HG03342 (cell line): ENCODE data around the gene IRS2.
A peak's percentile ranks its signal among the peaks of the same experiment; 100 is the strongest.

Experiments
- ATAC-seq: cut with Tn5 transposase; IDR thresholded peaks from one replicate; pipeline ENCODE4 v1.9.1; 2021; ENCODE audit warnings: mild to moderate bottlenecking, moderate library complexity; ENCODE audit not compliant: unreplicated experiment

IRS2 gene

DNA sequence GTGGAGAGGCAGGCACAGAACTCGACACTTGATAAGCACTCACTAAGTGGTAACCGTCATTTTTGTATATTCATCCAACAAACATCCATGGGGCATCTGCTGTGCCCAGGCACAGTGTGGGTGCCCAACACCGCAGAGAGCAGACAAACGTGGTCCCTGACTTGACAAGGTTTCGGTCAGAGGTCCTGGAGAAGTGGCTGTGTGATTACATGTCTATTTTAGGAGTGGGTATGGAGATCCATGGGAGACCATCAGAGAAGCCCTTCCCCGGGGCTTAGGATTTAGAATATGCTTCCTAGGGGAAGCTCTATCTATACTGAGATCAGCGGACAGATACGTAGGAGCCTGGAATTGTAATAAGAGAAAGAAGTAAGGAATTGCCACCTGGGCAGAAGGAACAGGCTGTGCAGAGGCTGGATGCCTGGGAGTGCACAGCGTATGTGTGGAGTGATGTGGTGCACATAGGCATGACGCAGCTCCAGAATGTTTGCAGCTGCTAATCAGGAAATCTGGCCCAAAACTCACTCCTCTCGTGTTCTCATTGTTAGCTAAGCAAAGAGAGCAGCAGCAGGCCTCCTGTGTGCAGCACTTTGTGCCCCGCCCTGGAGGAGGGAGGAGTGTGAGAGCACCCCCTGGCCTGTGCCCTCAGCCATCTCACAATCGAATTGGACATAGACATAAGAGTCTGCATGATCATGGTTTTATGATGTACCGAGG is 23.0 kb upstream of the IRS2 start:
- ATAC-seq: no peak

DNA sequence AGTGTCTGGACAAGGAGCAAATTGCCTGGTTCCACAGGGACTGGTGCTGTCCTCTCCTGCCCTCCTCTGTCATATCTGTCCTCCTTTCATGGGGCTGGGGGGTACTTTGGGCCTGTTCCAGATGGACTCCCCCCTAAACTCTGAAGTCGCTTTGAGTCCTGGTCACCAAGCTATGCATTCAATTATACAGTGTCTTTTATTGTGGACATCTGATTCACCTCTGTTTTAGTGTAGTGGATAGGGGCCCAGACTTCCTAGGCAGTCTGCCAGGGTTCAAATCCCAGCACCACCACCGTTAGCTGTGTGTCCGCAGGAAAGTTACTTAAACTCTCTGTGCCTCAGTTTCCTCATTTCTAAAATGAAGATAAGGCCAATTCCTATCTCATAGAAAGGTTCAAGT is 21.0 kb upstream of the IRS2 start:
- ATAC-seq: no peak

DNA sequence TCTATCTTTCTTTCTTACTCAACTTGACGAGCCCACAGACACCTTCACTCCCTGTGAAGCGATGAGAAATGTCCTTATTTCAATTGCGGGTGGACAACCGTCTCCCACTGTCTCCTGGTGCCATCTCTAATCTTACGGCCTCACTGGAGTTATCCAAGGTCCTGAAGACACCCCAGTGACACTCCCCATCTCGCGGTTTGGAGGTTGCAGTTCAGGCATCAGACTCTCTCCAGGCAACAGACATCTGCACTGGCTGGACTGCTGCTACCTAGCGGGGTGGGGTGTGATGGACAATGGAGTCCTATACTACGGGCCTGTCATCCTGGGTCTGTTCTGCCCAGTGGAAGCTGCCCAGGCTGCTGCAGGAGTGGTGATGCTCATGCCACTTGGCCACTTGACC is 18.3 kb upstream of the IRS2 start:
- no peak for ATAC-seq

DNA sequence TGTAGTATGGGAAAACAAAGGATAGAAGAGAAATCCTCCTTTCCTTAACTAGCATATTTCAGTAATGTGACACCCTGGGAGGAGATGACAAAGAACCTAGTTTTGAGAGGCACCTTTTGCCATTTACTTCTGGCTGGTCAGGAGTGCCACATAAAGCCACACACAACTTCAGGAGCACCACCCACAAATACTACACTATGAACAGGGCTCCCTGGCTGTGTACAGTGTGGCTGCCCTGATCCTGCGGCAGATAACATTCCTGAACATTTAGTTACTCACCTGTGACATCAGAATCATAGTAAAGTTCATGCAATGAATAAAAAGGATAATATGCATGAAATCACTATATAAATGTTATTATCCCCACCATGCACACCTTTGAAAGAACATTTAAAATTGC is 17.4 kb upstream of the IRS2 start:
- ATAC-seq: no peak

DNA sequence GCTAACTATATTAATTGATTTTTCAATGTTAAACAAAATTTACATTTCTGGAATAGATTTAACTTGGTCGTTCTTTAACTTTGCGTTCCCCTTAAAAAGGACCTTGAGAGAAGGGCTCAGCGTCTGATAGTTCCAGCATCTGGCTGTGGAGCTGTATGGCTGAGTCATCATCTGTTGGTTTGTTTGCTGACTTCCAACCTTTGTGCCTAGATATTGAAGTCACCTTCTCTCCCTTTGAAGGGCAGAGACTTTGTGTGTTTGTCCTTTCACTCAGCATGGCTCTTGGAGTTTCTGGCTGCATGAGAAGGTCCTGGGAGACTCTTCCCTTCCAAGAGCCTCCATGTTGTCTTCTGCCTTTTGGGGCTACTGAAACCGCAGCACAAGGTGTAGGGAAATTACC is 16.6 kb upstream of the IRS2 start:
- ATAC-seq: no peak

DNA sequence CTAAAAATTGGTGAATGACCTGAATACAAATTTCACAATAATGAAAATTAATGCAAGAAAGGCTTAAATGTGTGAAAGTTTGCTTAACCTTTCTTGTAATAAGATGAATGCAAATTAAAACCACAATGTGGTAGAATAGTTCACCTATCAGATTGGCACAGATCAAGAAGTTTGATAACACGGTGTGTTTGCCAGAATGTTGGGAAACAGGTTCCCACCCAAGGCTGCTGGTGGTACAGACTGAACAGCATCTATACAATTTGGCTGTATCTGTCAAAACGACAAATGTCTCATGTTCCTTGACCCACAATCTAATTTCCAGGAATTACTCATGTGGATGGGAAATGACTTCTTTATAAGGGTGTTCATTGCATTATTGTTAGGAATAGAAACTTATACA is 8.6 kb upstream of the IRS2 start:
- no peak for ATAC-seq

DNA sequence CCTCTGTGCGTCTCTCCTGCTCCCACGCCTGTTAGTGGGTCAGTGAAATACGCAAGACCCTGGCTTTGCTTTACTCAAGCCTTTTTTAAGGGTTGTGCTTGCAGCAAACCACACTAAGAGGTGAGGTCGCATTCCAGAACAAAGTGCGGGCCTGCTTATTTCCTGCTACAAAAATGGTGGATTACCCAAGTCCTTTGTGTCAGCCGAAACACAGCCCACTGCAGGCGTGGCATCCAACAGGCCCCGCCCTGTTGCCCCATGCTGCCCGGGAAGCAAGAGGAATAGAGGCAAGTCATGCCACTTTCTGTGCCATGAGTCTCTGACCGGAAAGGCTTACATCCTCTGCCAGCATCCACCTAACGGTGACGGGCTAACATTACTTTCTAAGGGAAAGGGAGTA is 7.7 kb upstream of the IRS2 start:
- no peak for ATAC-seq

DNA sequence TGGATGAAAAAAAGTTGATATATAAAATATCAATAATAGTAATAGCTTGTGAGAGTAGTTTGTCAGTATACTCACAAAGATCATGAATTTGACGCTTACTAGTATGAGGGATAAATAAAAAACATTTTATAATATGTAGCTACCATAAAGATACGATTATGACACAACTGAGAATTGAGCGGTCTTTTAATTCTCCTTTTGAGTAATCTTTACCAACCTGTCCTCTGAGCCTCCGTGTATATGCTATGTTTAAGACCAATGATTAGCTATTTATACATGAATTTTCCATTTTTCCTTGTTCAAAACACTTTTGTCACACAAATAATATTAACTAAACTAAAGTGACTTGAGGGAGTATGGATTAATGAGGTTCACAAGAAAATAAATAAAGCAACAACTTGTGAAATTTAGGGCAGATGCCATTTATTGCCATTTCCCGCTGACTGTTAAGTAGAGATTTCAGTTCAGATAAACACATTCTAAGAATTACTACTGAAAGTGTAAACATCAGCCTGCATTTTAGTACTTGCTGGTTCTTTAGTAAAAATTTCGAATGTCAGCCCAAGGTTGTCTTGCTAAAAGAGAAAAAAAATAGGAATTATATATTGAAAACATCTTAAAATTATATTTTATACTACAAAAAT is 6.2 kb upstream of the IRS2 start:
- ATAC-seq: no peak

DNA sequence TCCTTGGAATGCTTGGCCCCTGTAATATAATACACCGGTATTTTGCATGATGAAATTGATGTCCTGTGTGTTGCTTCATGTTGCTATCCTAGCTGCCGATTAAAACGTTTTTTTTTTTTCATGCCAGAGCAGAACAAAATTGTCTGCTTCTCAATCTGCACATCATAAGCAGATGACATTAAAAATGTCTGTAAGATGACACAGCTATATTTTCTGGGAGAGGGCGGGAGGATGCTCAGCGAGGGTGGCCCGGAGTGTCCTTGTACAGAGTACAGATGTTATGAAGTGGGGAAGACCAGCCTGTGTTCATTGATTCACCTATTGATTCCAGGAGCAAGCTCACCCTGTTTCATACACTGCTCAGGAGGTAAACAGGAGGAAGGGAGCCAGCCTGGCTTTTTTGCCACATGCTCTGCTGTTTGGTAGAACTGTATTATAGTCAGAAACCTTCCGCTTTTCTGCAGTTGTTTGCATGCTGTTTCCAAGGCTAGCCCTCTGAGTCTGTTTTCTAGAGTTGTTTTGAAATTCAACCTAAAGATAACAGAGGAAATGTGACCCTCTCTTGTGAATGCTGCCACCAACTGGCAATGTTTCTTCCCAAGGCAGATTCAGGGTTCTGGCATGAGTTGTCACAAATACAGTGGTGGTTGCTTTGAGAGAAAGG is 4.7 kb upstream of the IRS2 start:
- no peak for ATAC-seq

DNA sequence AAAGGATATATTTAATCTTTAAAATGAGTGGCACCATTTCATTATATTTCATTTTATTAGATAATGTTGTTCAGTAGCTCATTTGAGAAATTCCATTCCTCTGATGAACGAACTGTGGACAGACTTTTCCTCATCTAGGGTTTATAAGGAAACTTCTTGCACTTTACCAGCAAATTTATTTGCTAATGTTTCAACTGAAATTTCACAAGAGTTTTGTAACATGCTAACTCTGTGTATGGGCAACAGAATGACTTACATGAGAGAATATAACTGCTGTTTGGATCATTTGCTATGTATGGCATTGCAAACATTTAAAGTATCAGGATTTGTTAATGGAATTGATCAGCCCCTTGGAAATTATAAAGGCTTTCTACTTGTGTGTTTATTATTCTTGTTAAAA is 3.7 kb upstream of the IRS2 start:
- no peak for ATAC-seq

DNA sequence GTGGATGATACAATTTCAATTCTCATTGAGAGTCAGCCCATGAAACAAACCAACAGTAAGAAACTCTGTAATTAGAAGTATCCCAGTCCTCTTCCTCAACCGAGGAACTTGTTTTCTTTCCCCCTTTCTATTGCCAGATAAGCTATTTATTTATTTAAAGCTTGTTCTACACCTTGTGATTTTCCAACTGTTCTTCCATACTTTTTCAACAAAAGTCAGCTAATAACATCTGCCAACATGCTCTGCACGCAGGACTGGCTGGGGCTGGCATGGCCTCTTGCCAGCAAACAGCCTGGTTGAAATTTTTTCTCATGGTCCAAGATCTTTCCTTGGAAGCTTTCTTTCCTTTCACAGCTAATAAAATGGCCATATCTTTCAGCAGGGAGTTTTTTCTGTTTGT is 2.9 kb upstream of the IRS2 start:
- no peak for ATAC-seq

DNA sequence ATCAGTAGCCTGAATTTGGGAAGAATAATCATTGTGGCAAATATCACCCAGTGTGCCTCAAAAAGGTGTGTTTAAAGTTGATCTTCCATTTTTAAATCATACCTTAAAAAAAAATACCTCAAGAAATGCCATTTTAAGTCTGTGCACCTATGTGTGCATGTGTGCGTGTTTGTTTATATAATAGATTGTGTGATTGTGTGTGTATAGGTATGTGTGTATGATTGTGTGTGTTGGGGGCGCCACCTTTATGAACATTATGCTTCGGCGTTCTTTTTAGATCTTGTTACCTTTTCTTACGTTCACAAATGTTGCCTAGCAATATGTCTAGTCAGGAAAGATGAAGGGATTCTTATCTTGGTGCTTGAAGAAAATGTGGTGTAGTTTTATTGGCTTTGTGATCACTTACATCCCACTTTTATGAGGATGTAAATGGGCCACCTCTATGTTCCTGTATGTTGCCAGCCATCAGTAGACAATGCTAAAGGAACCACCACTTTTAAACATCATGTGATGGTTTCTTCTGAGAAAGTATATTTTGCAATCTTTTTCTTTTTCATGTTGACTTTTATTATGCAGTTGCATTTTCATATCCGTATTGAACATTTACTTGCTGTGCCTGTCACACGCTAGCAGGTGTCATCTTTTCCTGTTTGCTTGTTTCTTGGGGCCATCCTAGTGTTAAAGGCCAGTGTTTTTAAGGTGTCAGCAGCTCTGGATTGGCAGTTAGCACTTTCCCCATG is 2.2 kb upstream of the IRS2 start:
- no peak for ATAC-seq

DNA sequence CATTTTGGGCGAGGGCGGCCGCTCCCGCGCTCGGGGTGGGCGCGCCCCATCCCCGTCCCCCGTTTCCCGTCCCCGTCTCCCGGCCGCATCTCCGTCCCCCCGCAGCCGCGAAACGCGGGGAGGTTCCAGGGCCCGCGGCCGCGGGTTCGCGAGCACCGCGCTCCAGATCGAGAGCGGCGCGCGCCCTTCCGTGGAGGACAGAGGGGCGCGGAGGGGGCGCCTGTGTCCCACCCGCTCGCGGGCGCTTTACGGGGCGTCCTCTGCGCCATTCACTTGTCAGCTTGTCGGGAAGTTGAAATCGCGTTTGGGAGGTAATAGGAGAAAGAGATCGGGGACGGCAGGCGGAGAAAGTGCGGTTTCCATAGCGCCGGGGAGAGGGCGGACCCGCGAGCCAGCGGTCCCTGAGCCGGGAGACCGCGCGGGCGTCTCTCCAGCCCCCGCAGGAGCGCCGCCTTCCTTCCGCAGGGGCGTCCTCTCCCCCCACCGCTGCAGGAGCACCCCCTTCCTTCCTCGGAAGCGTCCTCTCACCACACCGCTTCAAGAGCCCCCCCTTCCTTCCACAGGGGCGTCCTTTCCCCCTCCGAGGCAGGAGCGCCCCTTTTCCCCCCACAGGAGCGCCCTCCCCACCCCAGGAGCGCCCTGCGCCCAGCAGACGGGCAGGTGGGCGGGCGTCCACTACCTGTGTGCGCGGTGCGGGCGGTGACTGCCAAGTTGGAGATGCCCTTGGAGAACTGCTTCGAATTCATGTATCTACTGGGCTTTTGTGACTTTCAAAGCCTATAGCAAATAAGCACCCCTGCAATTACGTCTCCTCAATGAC is 962 bp upstream of the IRS2 start:
- peak; percentile 4 for ATAC-seq

DNA sequence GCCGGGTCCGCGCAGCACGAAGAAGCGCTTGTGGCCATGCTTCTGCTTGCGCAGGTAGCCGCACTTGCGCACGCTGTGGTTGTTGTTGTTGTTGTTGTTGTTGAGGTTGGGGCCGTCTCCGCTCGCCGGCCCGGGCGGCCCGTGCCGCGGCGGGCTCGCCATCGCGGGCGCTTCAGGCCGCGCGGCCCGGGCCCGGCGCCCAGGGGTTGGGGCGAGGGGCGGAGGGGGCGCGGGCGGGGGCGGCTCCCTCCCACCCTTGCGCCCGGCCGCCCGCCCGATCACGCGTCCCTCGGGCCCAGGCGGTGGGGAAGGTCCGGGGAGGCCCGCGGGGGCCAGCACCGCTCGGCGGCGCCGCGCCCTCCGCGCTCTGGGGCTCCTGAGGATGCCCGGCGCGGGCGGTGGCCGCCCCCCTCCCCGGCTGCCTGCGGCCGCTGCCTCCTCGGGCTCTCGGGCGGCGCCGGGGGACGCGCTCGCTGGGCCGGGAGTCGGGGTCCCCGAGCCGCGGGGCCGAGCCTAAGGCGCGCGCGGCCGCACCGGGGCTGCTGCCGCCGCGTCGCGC is 412 bp downstream of the IRS2 start:
- peak; percentile 1 for ATAC-seq

DNA sequence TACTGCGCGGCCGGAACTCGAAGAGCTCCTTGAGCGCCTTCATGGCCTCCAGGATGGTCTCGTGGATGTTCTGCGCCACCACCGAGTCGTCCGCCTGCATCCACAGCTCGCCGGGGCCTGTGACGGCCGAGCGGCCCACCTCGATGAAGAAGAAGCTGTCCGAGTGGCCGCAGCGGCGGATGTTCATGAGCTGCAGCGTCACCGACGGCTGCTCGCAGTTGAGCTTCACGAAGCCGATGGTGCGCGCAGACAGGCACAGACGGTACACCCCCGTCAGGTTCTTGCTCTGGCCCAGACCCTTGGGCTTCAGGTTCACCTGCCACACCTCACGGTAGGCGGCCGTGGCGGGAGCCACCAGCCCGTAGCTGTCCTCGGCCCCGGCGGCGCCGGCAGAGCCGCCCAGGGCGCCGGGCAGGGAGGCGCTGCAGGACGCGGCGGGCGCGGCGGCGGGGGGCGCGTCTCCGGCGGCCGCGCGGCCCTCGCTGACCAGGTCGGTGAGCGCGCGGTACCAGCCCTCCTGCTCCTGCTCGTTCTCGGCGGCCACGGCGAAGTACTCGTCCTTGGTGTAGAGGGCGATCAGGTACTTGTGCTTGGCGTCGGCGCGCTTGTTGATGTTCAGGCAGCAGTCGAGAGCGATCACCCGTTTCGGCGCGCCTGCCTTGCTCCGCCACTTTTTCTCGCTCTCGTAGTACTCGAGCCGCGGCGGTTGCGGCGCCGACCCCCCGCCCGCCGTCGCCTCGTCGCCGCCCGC is 1.1 kb downstream of the IRS2 start:
- peak; percentile 7 for ATAC-seq

DNA sequence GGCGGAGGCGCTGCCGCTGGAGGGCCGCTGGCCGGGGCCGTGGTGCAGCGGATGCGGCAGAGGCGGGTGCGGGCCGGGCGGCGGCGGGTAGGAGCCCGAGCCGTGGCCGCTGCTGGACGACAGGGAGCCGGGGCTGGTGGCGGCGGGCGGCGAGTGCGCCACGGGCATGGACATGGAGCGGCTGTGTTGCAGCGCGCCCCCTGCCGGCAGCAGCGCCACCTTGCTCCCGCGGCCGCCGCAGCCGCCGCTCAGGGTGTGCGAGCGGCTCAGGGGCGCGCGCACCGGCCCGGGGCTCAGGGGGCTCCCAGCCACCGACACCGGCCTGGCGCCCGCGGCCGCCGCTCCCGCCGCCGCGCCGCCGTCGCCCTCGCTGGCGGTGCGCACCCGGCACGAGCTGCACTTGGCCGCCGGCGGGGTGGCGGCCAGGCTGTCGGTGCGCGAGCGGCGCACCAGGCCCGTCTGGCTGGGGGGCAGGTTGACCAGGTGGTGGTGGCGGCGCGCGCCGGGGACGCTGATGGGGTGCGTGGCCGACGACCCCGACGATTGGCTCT is 1.7 kb downstream of the IRS2 start:
- peak; percentile 25 for ATAC-seq

DNA sequence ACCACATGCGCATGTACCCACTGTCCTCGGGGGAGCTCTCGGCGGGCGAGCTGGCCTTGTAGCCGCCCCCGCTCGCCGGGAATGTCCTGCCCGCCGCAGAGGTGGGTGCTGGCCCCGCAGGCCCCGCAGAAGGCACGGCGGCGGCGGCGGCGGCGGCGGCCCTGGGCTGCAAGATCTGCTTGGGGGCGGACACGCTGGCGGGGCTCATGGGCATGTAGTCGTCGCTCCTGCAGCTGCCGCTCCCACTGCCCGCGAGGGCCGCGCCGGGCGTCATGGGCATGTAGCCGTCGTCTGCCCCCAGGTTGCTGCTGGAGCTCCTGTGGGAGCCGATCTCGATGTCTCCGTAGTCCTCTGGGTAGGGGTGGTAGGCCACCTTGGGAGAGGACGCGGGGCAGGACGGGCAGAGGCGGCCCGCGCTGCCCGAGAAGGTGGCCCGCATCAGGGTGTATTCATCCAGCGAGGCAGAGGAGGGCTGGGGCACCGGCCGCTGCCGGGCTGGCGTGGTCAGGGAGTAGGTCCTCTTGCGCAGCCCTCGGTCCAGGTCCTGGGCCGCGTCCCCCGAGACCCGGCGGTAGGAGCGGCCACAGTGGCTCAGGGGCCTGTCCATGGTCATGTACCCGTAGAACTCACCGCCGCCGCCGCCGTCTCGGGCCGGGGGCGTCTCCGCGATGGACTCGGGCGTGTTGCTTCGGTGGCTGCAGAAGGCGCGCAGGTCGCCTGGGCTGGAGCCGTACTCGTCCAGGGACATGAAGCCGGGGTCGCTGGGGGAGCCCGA is 2.4 kb downstream of the IRS2 start:
- no peak for ATAC-seq

DNA sequence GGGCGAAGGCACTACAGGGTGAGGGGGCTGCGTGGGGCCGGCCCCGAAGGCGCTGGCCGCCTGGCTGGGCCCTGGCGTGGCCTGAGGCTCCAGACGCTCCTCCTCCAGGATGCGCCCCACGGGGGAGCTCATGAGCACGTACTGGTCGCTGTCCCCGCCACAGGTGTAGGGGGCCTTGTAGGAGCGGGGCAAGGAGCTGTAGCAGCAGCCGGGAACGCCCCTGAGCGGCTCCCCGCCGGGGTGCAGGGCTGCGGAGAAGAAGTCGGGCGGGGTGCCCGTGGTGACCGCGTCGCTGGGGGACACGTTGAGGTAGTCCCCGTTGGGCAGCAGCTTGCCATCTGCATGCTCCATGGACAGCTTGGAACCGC is 3.0 kb downstream of the IRS2 start:
- ATAC-seq: no peak
